ENCODE data around the gene MRTO4.
"Not testable (repeated sequence)": the region's sequence is repeated elsewhere in the genome, so short reads cannot be mapped to it uniquely, and the experiment has no call there.

DNA sequence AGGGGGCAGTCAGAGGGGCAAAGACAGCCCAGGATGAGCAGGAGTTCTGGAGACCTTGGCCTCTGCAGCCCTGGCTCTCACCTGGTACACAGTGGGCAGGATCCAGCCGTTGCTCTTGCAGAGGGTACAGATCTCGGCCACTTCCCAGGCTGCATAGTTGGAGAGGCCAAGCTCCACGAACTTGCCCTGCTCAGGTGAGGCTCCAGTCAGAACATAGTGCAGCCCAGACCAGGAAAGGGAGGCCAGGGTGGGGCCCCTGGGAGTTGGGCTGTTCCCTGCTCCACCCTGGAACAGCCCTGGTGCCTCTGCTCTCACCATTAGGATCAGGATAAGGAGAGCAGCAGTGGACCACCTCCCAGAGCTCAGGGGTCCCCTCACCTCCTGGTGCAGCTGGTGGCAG, 34.2 kb downstream of the MRTO4 start:
- TF ChIP-seq, protein P1, sequence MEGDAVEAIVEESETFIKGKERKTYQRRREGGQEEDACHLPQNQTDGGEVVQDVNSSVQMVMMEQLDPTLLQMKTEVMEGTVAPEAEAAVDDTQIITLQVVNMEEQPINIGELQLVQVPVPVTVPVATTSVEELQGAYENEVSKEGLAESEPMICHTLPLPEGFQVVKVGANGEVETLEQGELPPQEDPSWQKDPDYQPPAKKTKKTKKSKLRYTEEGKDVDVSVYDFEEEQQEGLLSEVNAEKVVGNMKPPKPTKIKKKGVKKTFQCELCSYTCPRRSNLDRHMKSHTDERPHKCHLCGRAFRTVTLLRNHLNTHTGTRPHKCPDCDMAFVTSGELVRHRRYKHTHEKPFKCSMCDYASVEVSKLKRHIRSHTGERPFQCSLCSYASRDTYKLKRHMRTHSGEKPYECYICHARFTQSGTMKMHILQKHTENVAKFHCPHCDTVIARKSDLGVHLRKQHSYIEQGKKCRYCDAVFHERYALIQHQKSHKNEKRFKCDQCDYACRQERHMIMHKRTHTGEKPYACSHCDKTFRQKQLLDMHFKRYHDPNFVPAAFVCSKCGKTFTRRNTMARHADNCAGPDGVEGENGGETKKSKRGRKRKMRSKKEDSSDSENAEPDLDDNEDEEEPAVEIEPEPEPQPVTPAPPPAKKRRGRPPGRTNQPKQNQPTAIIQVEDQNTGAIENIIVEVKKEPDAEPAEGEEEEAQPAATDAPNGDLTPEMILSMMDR (conservative IDR thresholded peaks at IDR 0.05; ENCODE audit: low read depth, low read length), result not testable (repeated sequence)
- not testable (repeated sequence) for TF ChIP-seq EZH2 (IDR thresholded peaks at IDR 0.05; ENCODE audit: low read length, unreplicated experiment); EZH2phosphoT487 (IDR thresholded peaks at IDR 0.05; ENCODE audit: borderline replicate concordance, low read length)

Measured in PC-3 (cell line).